GM18511 (cell line): Measurements from ENCODE around the gene SRCIN1.

Experiments
- ATAC-seq: cut with Tn5 transposase; IDR thresholded peaks from one replicate; pipeline ENCODE4 v1.9.1; 2021; ENCODE audit warnings: mild to moderate bottlenecking, moderate library complexity; ENCODE audit not compliant: unreplicated experiment

SRCIN1 gene

DNA sequence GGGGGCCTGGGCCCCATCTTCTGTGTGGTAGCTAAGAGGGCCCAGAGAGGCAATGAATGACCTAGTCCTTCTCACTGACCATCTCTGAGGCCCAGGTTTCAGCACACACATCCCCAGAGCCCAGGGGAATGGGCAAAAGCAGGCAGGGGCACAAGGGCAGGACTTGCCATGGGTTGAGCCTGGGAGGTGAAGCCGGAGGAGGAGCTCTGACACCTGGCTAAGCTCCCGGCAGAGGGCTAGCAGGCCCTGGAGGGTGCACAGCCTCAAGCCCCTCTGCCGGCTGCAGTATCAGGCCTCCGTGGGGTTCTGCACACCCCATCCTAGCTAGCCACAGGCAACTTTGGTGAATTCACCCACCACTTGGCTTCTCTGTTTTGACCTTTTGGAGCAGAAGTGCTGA lies 5.3 kb downstream of the SRCIN1 start:
- ATAC-seq, result no peak

DNA sequence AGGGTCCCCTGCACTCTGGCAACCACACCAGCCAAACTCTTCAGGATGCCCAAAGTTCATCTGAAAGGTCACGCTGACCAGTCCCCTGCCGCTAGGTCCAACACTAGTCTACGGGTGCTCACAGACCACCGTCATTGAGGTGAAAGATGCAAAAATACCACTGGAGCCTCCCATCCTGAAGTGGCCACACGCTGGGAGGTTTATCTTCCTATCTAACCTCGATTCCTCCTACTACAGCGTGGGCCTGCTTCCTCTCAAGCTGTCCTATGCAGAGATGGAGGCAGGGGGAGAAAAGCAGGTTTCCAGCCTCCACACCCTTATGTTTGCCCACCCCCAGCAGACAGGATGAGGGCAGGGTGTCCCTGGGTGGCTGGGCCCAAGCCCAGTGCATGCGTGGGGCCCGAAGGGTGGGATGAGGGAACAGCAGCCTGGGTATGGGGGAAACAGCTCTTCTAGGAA lies 6.3 kb downstream of the SRCIN1 start:
- no peak for ATAC-seq

DNA sequence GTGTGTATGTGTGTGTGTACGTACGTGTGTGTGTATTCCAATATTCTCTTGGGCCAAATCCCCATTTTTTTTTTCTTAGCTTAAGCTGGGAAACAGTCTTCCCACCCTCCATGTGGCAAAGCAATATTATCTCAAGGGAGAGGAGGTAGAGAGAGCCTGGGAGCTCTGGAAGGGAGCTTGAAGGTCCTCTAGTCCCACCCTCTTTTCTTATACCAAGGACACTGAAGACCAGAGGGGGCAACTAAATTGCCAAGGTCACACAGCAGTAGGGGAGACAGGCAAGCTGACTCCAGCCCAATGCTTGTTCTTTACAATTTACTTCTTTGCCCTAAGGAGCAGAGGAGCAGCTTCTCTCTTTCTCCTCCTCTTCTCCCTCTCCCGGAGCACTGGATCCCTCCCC lies 6.8 kb downstream of the SRCIN1 start:
- no peak for ATAC-seq

DNA sequence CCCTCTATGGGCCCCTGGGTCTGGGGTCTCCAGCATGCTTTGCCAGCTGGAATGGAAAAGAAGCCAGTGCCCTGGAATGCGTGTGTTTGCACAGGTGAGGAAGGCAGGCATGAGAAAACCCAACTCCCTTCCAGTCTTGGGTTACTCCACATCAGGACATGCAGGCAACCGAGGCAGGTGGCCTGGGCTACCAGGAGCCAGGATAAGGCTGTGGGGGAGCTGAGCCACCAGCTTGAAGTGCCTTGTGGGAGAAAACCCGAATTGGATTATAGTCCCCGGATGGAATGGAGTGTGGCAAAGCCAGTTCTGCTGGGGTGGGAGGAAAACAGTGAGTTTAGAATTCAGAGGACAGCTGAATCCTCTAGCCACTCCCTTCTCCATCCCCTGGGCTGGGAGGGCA lies 7.2 kb downstream of the SRCIN1 start:
- no peak for ATAC-seq

DNA sequence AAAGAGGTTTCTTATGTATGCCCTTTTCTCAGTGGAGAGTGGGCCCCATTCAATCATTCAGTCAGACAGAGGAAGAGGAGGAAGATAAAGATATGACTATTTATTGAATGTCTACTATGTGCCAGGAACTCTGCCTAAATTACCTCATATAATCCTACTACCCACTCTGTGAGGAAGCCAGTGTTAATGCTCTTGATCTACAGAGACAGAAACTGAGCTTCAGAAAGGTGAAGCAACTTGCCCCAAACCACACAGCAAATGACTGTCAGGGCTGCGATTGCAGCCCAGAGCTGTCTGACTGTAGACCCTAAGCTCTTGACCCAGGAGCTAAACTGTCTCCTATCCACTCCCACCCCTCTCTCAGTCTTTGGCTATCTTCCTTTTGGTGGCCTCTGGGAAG lies 8.4 kb downstream of the SRCIN1 start:
- ATAC-seq, result no peak

DNA sequence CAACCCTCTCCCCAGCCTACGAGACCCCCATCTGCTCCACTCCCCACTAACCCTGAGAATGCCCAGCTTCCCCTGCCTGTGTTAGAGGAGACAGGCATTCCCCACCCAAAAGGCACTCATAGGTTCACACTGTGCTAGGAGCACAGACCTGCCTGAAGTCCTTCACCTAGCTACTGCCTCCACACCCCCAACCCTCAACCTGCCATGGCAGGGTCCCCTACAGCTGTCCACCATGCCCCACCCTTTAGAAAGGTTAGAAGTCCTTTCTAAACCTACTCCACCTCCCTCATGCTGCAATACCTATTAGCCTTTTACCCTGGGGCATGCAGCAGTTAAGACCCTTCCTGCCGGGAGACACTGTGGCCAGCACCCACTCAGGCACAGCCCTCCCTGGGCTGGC lies 9.1 kb downstream of the SRCIN1 start:
- ATAC-seq, result no peak

DNA sequence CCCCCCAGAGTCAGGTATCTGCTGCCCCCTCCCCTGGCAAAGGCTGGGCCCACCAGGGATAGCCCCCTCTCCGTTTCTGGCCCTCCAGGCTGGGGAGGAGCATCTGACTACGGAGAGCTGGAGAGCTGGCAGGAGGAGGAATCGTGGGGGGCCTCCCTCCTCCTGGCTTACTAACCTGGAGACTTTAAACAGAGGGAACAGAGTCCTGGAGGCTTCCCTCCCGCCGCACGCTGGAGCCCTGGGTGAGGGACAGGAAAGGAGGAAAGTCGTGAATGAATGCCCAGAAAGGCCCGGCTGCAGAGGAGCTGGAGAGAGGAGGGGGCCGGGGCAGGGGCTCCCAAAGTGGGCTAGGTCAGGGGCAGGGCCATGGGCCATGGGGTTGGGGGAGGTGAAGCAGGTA lies 9.9 kb downstream of the SRCIN1 start:
- no peak for ATAC-seq

DNA sequence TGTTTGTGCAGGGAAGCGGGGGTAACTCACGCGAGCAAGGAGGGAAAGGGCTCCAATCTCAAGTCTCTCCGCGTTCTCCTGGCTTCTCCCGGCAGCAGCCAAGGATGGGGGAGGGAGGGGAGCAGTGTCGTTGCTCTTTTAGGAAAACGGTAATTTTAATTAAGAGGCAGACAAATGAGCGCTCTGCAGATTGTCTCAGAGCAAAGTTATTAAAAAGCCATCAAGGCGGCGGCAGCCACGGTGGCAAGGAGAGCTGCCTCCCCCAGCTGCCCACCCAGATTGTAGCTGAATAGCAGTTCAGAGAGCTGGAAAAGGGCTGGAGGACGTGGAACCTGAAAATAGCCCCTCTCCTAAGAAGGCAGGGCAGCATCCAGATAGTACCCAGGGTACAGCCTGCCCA lies 11.6 kb downstream of the SRCIN1 start:
- ATAC-seq, result no peak

DNA sequence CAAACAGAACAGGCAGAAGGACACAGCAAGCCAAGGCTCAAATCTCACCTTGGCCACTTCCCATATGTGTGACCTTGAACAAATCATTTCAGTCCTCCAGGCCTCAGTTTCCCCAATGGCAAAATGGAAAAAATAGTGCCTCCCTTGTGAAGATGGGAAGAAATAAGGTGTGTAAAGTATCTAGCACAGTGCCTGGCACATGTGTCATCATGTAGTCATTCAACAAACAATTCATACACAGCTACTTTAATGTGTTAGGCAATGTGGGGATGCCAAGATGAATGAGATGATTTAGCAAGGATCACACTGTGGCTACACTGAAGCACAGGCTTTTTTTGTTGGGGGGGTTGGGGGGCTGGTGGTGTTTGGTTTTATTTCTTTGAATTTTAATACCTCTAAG lies 13.3 kb downstream of the SRCIN1 start:
- ATAC-seq, result no peak

DNA sequence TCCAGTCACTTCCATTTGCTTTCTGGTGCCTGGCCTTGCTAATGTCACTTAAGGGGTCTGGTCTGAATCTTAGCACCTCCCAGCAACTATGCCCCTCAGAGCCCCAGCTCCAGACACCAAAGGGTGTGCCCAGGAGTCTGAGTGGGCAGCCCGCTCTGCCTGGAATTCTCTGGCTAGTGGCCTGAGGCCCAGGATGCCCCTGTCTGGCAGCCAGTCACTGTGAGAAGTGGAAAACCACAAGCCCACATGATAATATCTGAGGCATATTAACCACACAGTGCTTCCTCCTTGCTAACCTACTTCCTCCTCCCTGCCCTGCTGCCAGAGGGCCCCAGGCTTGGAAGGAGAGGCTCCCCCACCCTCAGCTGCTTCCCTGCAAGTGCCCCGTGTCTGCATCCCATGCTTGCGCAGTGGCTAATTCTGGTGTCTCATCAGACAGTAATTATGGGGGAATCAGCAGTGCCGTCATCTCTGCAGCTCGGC lies 14.0 kb downstream of the SRCIN1 start:
- ATAC-seq, result no peak

DNA sequence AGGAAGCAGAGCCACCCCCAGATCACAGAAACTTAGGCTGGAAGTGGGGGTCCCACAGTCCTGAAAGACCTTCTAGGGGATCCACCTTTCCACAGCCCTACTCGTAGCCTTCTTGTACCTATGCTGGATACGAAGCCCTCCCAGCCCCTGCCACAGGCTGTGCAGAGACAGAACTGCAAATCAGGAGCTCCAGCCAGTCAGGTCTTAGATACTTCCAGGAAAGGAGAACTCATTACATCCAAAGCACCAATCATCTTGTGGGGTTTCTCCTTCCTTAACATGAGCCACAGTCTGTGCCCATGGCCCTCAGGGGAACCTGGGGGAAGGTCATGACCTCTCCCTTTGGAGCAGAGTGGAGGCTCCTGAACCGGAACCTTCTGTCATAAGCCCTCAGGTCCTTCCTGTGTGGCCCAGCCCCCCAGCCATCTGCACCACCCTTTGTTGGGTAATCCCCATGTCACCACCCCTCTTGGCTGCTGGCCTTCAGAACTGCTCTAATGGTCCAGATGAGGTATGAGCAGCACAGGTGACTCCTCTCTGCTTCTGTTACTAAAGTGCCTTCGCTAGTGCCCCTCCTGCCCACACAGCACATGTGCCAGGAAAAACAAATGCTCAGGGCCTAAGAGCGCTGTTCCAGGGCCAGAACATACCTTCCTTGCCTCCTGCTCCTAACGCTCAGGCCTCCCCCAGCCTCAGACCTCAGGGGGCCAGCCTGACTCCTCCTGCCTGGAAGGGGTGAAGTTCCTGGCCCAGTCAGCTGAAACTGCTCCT lies 14.6 kb downstream of the SRCIN1 start:
- no peak for ATAC-seq

DNA sequence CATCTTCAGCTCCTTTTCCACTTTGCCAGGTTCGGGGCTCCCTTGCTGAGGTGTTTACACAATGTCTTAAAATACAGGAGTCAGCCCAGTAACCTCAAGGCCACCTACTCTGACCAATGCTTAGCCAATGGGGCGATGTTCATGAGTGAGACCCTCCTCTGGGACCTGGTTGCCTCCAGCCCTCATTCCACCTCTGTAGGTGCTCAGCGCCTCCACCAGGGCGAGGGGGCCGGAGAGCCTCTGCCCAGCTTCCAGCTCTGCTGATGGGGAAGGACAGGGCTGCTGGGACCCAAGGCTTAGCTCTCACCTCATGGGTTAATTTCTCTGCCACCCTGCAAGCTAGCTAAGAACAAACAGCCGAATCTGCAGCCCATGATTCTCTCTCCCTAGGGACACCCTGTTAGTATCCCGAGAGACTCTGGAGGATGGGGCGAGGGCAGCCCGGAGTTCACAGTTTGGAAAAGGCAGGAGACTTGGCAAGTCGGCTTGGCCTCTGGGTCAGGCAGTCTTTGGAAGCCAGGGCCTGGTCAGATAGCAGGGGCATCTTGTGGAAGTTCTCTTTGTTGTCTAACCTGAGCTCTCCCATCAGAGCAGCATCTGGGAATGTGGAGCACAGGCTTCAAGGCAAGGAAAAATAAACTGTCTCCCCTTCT lies 16.2 kb downstream of the SRCIN1 start:
- ATAC-seq, result no peak

DNA sequence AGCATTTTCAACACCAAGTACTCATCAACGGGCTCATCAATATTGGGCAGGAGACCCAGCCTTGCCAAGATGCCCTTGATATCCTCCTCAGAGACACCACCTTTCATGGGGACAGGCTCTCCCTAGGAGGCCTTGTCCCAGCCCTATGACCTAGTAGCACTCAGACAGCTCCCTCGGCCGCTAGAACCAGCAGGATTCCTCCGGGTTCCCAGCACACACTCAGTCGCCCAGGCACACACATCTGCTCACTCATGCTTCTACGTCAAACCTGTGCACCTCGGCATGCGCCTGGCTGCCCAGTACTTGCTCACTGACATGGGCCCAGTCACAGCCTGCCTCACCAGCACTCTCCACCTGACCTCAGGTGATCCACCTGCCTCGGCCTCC lies 17.0 kb downstream of the SRCIN1 start:
- ATAC-seq, result no peak

DNA sequence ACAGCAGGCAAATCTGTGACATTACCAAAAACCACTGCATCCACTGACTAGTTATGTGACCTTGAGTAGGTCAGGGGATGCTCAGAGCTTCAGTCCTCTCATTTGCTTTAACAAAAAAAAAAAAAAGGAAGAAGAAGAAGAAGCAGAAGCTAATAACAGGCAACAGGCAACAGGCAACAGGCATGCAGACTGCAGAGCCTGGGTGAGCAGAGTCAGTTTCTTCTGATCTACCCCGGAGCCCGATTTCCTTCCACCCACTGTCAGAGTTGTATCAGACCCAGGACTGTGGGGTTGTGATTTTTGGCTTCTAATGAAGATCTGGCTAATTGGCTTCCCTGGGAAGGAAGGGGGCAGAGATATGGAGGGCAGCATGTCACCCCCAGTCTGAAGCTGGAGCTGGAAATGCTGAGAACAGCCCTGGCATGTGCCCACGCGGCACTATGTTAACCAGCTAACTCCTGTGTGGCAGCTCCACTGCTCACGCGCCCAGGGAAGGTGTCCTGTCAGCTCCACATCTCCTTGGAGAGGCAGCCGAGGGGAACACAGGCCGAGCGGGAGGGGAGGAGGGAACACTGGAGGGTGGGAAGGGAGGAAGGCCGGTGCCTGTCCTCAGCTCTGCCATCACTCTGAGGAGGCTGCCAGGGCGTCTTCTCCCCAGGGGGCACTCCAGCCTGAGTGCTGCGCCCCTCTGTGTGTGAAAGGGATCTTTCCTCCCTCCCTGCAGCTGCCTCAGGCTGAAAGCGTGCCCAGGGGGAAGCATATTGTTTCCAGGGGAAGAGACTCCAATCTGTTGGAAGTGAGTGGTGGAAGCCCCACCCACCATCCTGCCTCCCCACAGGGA lies 17.6 kb downstream of the SRCIN1 start:
- ATAC-seq, result no peak

DNA sequence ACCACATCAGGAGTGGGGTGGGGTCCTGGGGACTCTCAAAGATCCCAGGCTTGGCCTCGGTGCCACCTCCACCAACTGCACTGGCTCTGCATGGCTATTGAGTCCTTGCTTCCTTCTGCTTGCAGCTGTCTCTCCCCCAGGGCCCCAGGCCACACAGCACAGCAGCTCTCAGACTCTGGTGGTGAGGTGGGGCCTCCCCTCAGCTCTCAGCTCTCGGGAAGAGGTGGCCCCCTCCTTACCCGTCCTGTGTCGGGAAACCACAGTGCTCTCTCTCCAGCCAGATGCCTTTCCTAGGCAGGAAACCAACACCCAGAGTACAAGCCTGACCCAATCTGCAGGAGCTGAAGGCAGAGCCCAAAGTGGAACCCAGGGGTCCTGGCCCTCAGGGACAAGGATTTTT lies 18.5 kb downstream of the SRCIN1 start:
- ATAC-seq, result no peak

DNA sequence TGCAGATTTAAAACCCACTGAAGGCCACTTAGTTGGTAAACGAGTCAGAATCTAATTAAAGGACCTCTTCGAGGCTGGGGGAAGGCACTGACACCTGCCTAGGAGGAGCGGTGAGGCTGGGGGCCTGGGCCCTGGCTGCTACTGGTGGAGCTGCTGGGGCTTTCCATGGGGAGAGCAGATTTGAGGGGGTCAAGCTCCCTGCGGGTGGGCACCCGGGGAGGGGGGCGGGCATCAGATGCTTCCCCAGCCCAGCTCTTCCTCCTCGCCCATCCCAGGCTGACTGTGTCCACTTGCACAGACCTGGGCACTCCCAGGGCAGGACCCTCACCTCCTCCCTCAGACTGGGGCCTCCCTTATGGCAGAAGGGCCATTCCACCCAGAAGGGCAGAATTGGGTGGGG lies 19.0 kb downstream of the SRCIN1 start:
- no peak for ATAC-seq

DNA sequence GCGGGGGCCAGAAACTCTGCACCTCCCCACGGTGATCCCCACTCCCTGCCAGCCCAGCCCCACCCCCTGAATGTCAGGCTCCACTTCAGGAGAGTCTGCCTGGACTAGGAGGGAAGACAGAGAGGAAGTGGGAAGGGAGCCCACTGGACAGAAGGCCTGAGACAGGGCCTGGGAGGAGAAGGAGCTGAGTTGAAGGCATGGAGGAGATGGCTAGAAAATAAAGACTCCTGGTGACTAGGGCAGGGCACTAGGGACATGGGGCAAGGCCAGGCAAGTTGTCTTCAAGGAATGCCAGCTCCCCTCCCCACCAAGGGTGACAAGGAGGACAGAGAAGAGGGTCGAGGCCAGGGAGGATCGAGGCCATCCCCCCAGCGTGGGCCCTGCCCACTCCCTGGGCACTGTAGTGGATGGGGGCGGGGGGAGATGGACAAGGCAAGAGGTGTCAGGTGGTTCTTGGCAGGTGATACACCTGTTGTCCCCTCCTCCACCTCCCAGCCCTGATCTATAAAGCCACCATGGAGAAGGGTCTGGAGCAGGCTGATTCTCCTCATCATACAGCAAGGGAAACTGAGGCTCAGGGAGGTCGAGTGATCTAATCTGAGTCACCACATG lies 19.7 kb downstream of the SRCIN1 start:
- no peak for ATAC-seq

DNA sequence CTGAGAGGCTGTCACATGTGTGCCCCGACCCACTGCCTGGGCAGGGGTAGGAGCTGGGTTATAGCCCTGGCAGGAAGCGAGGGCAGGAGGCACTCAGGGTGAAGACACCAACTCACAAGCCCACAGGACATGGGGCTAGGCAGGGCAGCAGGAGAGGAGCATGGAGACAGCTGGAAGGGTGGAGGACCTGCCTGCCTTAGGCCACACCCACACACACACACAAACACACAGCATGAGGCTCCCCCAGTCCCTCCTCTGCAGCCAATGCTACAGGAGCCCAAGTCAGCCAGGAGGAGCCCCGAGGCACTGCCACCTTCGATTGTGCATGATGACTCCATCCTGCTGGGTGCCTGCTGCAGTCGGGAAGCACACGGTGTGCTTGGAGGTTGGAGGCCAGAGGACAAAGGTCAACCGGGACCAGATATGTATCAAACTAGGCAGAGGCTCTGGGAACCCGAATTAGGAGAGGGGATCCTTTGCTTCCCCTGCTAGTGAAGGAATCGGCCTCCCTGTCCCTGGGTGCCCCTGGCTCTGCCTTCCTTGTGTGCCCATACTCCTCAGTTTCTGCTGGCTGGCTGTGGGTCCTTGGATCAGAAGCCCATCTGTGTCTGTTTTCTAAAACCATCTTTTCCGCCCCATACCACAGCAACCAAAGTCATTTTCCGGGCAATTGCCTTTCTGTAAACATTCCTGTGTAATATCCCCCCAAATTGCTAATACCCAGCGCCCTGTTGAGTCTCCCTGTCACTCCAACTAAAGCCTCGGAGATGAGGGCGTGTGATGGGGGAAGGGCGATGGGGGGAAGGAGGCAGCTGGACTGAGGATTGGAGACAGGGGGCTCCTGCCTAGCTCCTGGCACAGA lies 20.5 kb downstream of the SRCIN1 start:
- ATAC-seq, result no peak

DNA sequence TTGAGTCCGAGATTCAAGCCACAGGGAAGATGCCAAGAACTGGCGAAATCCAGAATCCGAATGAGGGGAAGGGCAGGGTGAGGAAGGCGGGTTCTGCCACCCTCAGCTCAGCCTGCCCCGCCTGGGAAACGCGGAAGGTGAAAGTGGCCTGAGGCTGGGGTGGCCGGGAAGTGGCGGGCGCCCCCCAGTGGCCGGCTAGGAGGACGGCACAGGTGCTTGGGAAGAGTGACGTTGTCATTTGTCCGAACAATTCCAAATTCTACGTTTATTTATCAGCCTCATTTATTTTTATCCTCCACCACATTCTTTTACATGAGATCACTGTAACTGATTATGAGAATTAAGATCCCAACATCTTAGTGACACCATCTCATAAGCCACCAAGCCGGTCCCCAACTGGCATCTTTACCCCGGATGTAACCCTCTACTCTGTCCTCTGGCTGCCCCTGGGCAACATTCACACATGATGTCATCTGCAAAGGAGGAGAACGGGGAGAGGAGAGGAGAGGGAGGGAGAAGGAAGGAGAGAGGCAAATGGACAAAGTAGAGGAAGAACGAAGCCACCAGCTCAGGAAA lies 21.3 kb downstream of the SRCIN1 start:
- ATAC-seq, result no peak

DNA sequence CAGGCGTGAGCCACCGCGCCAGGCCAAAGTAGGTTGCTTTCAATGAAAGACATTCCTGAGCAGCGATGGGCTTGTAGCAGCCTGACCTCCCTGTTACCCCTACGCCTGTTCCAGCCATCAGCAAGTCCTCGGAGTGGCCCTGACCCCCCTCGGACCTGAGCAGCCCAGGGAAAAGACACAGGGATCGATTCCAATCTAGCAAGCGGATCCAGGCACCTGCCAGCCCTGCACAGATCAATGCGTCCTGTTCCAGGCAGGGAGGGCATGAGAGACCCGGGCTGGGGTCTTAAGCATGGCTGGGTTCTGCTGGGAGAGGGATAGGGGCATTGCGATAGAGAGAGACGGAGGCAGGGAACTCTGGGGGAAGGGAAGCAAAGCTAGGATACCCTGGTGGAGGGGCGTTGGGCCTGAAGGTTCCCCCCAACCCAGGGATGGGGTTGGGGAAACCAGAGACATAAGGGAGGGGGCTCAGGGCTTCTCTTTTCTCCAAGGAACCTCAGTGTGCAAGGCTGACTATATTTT lies 21.9 kb downstream of the SRCIN1 start:
- ATAC-seq, result no peak
